ENCODE results near the gene PGLYRP4.

PGLYRP4 gene

DNA sequence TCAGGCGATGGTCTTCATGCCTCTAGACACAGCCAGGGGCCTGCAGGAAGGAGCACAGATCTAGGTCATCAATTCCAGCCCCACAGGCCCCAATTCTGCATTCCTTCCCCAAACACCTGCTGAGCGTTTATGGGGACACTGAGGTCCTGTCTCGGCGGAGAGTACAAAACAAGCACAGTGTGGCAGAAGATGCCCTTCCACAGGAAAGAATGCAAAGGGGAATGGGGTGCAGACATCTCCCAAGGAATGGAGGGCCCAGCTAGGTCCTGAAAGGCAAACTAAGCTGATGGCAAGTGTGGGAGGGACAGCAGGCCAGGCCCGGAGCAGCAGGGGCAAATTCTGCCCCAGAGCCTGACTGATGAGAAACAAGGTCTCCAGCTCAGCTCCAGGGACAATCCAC is 45.8 kb upstream of the PGLYRP4 start:
- DNase-seq (ENCODE audit: extremely low spot score): no peak
- ChIA-PET POLR2A (no interaction called here), CTCF (interaction anchor here (1.3 kb wide), 1 partner anchor 39 kb away, joined by 4 read pairs; no protein-coding TSS in a partner anchor)
- TF ChIP-seq FOXA1 (IDR thresholded peaks at IDR 0.05): no peak
- TF ChIP-seq FOXK2 (IDR thresholded peaks at IDR 0.05): no peak
- no peak for TF ChIP-seq LEF1 (IDR thresholded peaks at IDR 0.05; ENCODE audit: borderline replicate concordance)
- no peak for TF ChIP-seq ZNF384 (IDR thresholded peaks at IDR 0.05)
- TF ChIP-seq HDGF (IDR thresholded peaks at IDR 0.05; ENCODE audit: borderline replicate concordance): no peak
- no peak for TF ChIP-seq L3MBTL2 (conservative IDR thresholded peaks at IDR 0.05)
- TF ChIP-seq ARNT (IDR thresholded peaks at IDR 0.05): no peak
- no peak for TF ChIP-seq FOXM1 (IDR thresholded peaks at IDR 0.05; ENCODE audit: borderline replicate concordance)
- TF ChIP-seq SUZ12 (IDR thresholded peaks at IDR 0.05): no peak
- no peak for TF ChIP-seq CTBP1 (IDR thresholded peaks at IDR 0.05; ENCODE audit: borderline replicate concordance)
- TF ChIP-seq, protein P1, sequence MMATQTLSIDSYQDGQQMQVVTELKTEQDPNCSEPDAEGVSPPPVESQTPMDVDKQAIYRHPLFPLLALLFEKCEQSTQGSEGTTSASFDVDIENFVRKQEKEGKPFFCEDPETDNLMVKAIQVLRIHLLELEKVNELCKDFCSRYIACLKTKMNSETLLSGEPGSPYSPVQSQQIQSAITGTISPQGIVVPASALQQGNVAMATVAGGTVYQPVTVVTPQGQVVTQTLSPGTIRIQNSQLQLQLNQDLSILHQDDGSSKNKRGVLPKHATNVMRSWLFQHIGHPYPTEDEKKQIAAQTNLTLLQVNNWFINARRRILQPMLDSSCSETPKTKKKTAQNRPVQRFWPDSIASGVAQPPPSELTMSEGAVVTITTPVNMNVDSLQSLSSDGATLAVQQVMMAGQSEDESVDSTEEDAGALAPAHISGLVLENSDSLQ (IDR thresholded peaks at IDR 0.05): no peak
- no peak for TF ChIP-seq BHLHE40 (IDR thresholded peaks at IDR 0.05; ENCODE audit: borderline replicate concordance)
- TF ChIP-seq ELF4 (IDR thresholded peaks at IDR 0.05): no peak
- TF ChIP-seq TARDBP (IDR thresholded peaks at IDR 0.05): no peak
- no peak for TF ChIP-seq NFRKB (IDR thresholded peaks at IDR 0.05)
- no peak for TF ChIP-seq SP1 (IDR thresholded peaks at IDR 0.05)

DNA sequence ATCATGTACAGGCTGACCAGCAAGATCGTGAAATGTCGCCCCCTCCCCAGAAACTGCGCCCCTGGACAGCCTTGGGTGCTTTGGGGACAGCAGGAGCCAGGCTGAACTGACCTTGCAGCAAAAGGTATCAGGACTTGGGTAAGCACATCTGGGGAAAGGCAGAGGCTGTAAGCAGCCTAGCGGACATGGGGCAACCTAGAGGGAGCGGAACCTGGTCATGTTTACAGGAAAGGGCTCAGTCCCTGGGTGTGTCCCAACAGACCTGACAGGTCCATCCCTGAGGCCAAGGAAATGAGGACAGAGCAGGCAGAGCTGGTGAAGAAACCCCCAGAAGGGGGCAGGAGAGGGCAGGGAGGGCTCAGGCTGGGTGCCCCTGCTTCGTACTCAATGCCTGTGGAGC is 45.3 kb upstream of the PGLYRP4 start:
- ChIA-PET POLR2A (no interaction called here), CTCF (no interaction called here)
- no peak for DNase-seq (ENCODE audit: extremely low spot score)
- no peak for TF ChIP-seq NFRKB (IDR thresholded peaks at IDR 0.05)
- no peak for TF ChIP-seq ZNF384 (IDR thresholded peaks at IDR 0.05)
- no peak for TF ChIP-seq ELF4 (IDR thresholded peaks at IDR 0.05)
- TF ChIP-seq FOXA1 (IDR thresholded peaks at IDR 0.05): no peak
- TF ChIP-seq SP1 (IDR thresholded peaks at IDR 0.05): no peak
- no peak for TF ChIP-seq TARDBP (IDR thresholded peaks at IDR 0.05)
- TF ChIP-seq FOXM1 (IDR thresholded peaks at IDR 0.05; ENCODE audit: borderline replicate concordance): no peak
- no peak for TF ChIP-seq SUZ12 (IDR thresholded peaks at IDR 0.05)
- TF ChIP-seq CTBP1 (IDR thresholded peaks at IDR 0.05; ENCODE audit: borderline replicate concordance): no peak
- TF ChIP-seq, protein P1 (IDR thresholded peaks at IDR 0.05): no peak
- no peak for TF ChIP-seq ARNT (IDR thresholded peaks at IDR 0.05)
- TF ChIP-seq LEF1 (IDR thresholded peaks at IDR 0.05; ENCODE audit: borderline replicate concordance): no peak
- TF ChIP-seq HDGF (IDR thresholded peaks at IDR 0.05; ENCODE audit: borderline replicate concordance): no peak
- TF ChIP-seq L3MBTL2 (conservative IDR thresholded peaks at IDR 0.05): no peak
- TF ChIP-seq BHLHE40 (IDR thresholded peaks at IDR 0.05; ENCODE audit: borderline replicate concordance): no peak

DNA sequence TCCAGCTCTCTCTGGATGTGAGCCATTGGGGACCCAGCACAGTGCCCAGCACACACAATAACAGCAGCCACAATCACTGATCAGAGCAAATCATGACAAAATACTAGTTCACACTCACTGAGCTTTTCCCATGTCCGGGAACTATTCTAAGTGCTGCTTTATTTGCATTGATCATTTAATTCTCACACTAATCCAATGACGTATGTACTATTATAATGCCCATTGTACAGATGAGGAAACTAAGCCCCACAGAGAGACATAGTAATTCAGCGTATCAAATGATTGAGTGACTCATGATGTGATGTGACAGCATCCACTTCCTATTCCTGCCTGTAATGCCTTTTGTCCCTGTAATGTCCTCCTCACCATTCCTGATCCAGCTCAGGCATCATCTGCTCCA is 44.2 kb upstream of the PGLYRP4 start:
- ChIA-PET POLR2A (no interaction called here), CTCF (no interaction called here)
- no peak for DNase-seq (ENCODE audit: extremely low spot score)
- TF ChIP-seq TARDBP (IDR thresholded peaks at IDR 0.05) (no peak), CTBP1 (IDR thresholded peaks at IDR 0.05; ENCODE audit: borderline replicate concordance) (no peak), FOXA1 (IDR thresholded peaks at IDR 0.05) (no peak), ZNF384 (IDR thresholded peaks at IDR 0.05) (no peak), LEF1 (IDR thresholded peaks at IDR 0.05; ENCODE audit: borderline replicate concordance) (no peak), L3MBTL2 (conservative IDR thresholded peaks at IDR 0.05) (no peak), ARNT (IDR thresholded peaks at IDR 0.05) (no peak), BHLHE40 (IDR thresholded peaks at IDR 0.05; ENCODE audit: borderline replicate concordance) (no peak), ELF4 (IDR thresholded peaks at IDR 0.05) (no peak), FOXM1 (IDR thresholded peaks at IDR 0.05; ENCODE audit: borderline replicate concordance) (no peak), FOXK2 (IDR thresholded peaks at IDR 0.05) (no peak), NFRKB (IDR thresholded peaks at IDR 0.05) (no peak), HDGF (IDR thresholded peaks at IDR 0.05; ENCODE audit: borderline replicate concordance) (no peak)
- TF ChIP-seq, protein P1 (IDR thresholded peaks at IDR 0.05): no peak

DNA sequence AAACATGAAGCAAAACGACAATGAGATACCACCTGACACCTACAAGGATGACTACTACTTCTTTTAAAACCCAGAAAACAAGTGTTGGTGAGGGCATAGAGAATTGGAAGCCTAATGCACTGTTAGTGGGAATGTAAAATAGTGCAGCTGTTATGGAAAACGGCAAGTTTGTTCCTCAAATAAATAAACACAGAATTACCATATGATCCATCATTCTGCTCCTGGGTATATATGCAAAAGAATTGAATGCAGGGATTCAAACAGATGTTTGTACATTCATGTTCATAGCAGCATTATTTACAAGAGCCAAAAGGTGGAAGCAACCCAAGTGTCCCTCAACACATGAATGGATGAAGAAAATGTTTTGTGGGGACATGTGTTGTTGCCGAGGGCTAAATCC is 43.6 kb upstream of the PGLYRP4 start:
- no peak for DNase-seq (ENCODE audit: extremely low spot score)
- ChIA-PET POLR2A (no interaction called here), CTCF (no interaction called here)
- TF ChIP-seq SUZ12 (IDR thresholded peaks at IDR 0.05) (no peak), FOXK2 (IDR thresholded peaks at IDR 0.05) (no peak), LEF1 (IDR thresholded peaks at IDR 0.05; ENCODE audit: borderline replicate concordance) (no peak), SP1 (IDR thresholded peaks at IDR 0.05) (no peak), CTBP1 (IDR thresholded peaks at IDR 0.05; ENCODE audit: borderline replicate concordance) (no peak), ELF4 (IDR thresholded peaks at IDR 0.05) (no peak), L3MBTL2 (conservative IDR thresholded peaks at IDR 0.05) (no peak), HDGF (IDR thresholded peaks at IDR 0.05; ENCODE audit: borderline replicate concordance) (no peak), ZNF384 (IDR thresholded peaks at IDR 0.05) (no peak), TARDBP (IDR thresholded peaks at IDR 0.05) (no peak), NFRKB (IDR thresholded peaks at IDR 0.05) (no peak), FOXM1 (IDR thresholded peaks at IDR 0.05; ENCODE audit: borderline replicate concordance) (no peak), FOXA1 (IDR thresholded peaks at IDR 0.05) (no peak)

DNA sequence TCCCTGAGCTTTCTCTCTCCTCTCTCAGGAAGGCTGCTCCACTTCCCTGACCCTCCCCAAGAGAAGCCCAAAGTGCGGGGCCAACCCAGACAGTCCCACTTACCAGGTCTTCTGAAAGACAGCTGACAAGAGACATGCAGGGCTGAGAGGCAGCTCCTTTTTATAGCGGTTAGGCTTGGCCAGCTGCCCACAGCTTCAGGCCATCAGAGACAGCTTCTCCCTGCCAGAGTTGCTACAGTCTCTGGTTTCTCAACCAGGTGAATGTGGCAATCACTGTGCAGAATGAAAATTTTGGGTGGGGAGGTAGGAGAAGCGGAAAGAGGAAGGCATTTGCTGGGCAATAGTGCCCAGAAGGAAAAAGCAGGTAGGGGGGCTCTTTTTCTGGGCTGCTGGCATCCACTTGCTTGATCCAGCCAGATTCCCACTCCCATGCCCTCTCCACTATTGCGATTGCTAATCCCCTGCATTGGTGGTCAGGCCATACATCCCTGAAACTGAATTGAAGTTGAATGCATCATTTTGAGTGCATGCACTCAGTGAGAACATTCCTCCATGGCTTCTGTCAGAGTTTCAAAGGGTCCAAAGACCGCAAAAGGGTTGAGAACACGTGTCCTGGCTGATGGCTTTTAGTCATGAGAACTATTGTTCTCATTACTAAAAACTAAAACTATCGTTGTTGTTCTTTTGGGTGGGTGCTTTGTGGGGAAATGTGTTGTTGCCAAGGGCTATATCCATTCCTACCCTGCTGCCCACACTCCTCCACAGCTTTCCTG is 42.5 kb upstream of the PGLYRP4 start, which contains the start of gene S100A8:
Gene S100A8 (minus strand): TSS at position 136 of the 773 bp plus-strand sequence. CDS start 538 bp downstream, outside the sequence.
- ChIA-PET CTCF (no interaction called here), POLR2A (no interaction called here)
- DNase-seq (ENCODE audit: extremely low spot score): no peak
- TF ChIP-seq FOXA1 (IDR thresholded peaks at IDR 0.05): no peak
- TF ChIP-seq, protein P1 (IDR thresholded peaks at IDR 0.05): no peak
- no peak for TF ChIP-seq FOXM1 (IDR thresholded peaks at IDR 0.05; ENCODE audit: borderline replicate concordance)
- no peak for TF ChIP-seq ELF4 (IDR thresholded peaks at IDR 0.05)
- no peak for TF ChIP-seq CTBP1 (IDR thresholded peaks at IDR 0.05; ENCODE audit: borderline replicate concordance)
- TF ChIP-seq NFRKB (IDR thresholded peaks at IDR 0.05): no peak
- no peak for TF ChIP-seq BHLHE40 (IDR thresholded peaks at IDR 0.05; ENCODE audit: borderline replicate concordance)
- TF ChIP-seq FOXK2 (IDR thresholded peaks at IDR 0.05): no peak
- TF ChIP-seq ARNT (IDR thresholded peaks at IDR 0.05): no peak
- TF ChIP-seq HDGF (IDR thresholded peaks at IDR 0.05; ENCODE audit: borderline replicate concordance): no peak
- TF ChIP-seq SP1 (IDR thresholded peaks at IDR 0.05): no peak
- TF ChIP-seq ZNF384 (IDR thresholded peaks at IDR 0.05): no peak
